GM12873 (cell line): ENCODE data around the gene S100A6.

Experiments used
- CTCF ChIP-seq: IDR thresholded peaks from 2 replicates; pipeline ENCODE4 v1.5.1; 2012; ENCODE audit warnings: low read depth, mild to moderate bottlenecking, moderate library complexity, low read length, control low read depth; ENCODE audit not compliant: insufficient read depth; ENCODE audit errors: missing control alignments

Gene S100A6

GRCh38 chr1:153485863-153486262, 49.9 kb downstream of the S100A6 start:
- TF ChIP-seq CTCF, result no peak
